Aorta (tissue), 5 donors: ENCODE data around the gene ARMS2. TPM values are rescaled to one million over a fixed set of nuclear protein-coding genes. Genes with fewer than 3 reads are reported as not detected.
A peak's percentile ranks its signal among the peaks of the same experiment; 100 is the strongest.

Experiments used
- ATAC-seq: fragments of 200-7000 bp; cut with Tn5 transposase; one replicate; pipeline ENCODE4 v1.9.1; 2022; ENCODE audit warnings: moderate library complexity; ENCODE audit not compliant: low FRiP score
- DNase-seq, 2 donors: peaks; one replicate each; pipeline ENCODE4 v3.0.0-alpha.2; 2020
- H3K27ac ChIP-seq, 2 donors: one replicate each; pipeline ENCODE4 v1.5.1; 2013; ENCODE audit warnings: low read length in 2 of 2, mild to moderate bottlenecking in 2 of 2, moderate library complexity in 2 of 2, control low read depth in 1 of 2, inconsistent platforms in 1 of 2, low read depth in 1 of 2
- H3K27me3 ChIP-seq, 2 donors: one replicate each; pipeline ENCODE4 v1.6.1; 2013; ENCODE audit warnings: control low read depth in 1 of 2, low read length in 1 of 2, mild to moderate bottlenecking in 1 of 2, moderate library complexity in 1 of 2; ENCODE audit not compliant: insufficient read depth in 2 of 2, control insufficient read depth in 1 of 2
- H3K36me3 ChIP-seq, 2 donors: one replicate each; pipeline ENCODE4 v1.6.1; 2013; ENCODE audit warnings: control low read depth in 1 of 2, low read length in 1 of 2, mild to moderate bottlenecking in 1 of 2; ENCODE audit not compliant: insufficient read depth in 2 of 2, control insufficient read depth in 1 of 2
- H3K4me1 ChIP-seq, 2 donors: one replicate each; pipeline ENCODE4 v1.6.1; 2013; ENCODE audit warnings: low read length in 2 of 2, control low read depth in 1 of 2, mild to moderate bottlenecking in 1 of 2, moderate library complexity in 1 of 2; ENCODE audit not compliant: insufficient read depth in 2 of 2, control insufficient read depth in 1 of 2
- H3K4me3 ChIP-seq, 2 donors: one replicate each; pipeline ENCODE4 v1.5.1; 2013; ENCODE audit warnings: low read length in 2 of 2, control low read depth in 1 of 2, mild to moderate bottlenecking in 1 of 2
- H3K9me3 ChIP-seq: one replicate; pipeline ENCODE4 v1.6.1; 2013; ENCODE audit warnings: mild to moderate bottlenecking, low read length; ENCODE audit not compliant: control insufficient read depth
- WGBS, 2 donors: extraction: QIAGEN DNeasy Blood & Tissue Kit; methylation state at CpG; one replicate each; pipeline ENCODE4 v1.1.7; 2013; 5-methylcytosine and 5-hydroxymethylcytosine counted together
- intact Hi-C, 2 donors: fragments of 100-400 bp; cut with DNase I; formaldehyde crosslinking; loops; one replicate each; pipeline versions ENCODE4 v1.14.2 to v1.15.0; 2022
- polyA plus RNA-seq, 2 donors: library from polyadenylated mRNA; stranded (reverse); fragments of 200-250 nt; gene quantifications; one replicate each; pipeline ENCODE4 v1.2.3, GENCODE V29; 2013
- total RNA-seq, 2 donors: library from RNA; stranded (reverse); fragmentation: NEBNext Ultra II Directional; extraction: Animal tissue kit (Norgen Biotek cat#: 25700); gene quantifications; one replicate each; pipeline ENCODE4 v1.2.1, GENCODE V29; 2021
- donor health status: healthy with polysubstance abuse.
- donor health status: Bipolar disorder and iron deficiency.
- donor health status: DM: no; HTN: no; CAD: no.
- donor health status: DM: no; HTN: no; CAD: no.
- donor health status: DM: yes; HTN: yes; CAD: no.

The ARMS2 gene
- total and polyA plus RNA-seq, 4 donors = not detected

- no peak for ATAC-seq
- H3K36me3 ChIP-seq = no peaks in the 10 kb centered on the region
- no peak for DNase-seq
- intact Hi-C loops = loop anchor here in 1 of 2 donors (5.0 kb wide), 1 partner anchor 38 kb away; no protein-coding TSS in a partner anchor
- H3K4me1 ChIP-seq = peaks cover 1 to 15% of the 10 kb centered on the region in 2 donors
- no peak overlapping the region for H3K4me3 ChIP-seq
- no peaks in the 10 kb centered on the region for H3K27me3 ChIP-seq
- no peak overlapping the region for H3K27ac ChIP-seq
- WGBS, 2 donors = 25 to 29% methylated on average over 11 of the region's 11 CpGs
- H3K9me3 ChIP-seq = no peaks in the 10 kb centered on the region
These were observed 10.1 kb downstream of the ARMS2 start for GRCh38 chr10:122464586-122464985.

DNA sequence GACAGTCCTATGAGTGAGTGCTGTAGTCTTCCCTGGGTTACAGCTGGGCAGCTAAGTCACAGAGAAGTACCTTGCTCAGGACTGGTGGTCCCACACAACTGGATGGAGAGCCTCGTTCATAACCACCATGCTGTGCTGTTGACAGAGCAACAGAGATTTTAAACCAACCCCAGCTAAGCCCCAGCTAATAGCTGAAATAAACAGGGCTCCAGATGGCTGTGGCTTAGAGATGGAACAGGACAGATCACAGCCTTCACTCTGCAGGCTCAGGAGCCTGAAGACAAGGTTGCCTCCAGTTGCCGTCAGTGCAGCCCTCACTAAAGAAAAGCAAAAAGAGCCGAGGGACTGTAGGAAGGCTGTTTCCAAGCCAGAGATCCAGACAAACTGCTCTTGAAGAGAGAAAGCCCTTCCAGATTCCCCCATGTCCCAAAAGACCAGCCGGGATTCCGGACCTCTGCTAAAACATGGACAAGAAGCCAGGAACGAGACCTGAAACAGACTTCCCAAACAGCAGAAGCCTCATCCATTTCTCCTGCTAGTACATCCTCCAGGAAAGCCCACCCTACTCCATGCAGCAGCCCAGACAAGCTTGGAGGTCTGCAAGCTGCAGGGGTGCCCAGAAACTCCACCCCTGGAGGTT is 11.1 kb downstream of the ARMS2 start:
- peaks cover 1 to 15% of the 10 kb centered on the region in 2 donors for H3K4me1 ChIP-seq
- intact Hi-C loops = no loop called here

DNA sequence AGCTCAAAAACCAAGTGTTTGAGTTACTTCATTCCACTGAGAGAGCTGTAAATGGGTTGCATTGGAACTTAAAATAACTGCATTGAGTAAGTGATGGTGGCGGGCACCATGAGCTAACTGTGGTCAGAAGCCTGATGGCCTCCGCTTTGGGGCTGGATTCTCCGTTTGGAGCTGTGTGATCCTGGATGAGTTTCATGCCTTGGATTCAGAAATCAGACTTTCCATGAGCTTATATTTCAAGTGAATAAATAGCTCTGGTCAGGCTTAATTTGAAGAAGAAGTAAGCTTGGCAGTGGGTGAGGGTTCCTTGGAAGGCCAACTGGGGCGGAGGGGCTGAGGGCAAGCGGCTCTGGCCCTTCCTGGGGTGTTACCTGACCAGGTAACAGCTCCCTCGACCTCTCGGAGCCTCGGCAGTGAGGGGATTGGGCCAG is 12.5 kb downstream of the ARMS2 start:
- Histone ChIP-seq H3K27me3 (no peaks in the 10 kb centered on the region), H3K4me3 (no peak overlapping the region), H3K4me1 (peaks cover 1 to 15% of the 10 kb centered on the region in 2 donors), H3K9me3 (no peaks in the 10 kb centered on the region), H3K36me3 (no peaks in the 10 kb centered on the region), H3K27ac (no peak overlapping the region)
- intact Hi-C loops = no loop called here
- 78% methylated on average over 8 of the region's 8 CpGs for WGBS, 2 donors
- DNase-seq (no peak), ATAC-seq (no peak)

More for the DNA sequence above, 11.1 kb downstream of the ARMS2 start:
- H3K36me3 ChIP-seq = no peaks in the 10 kb centered on the region
- H3K9me3 ChIP-seq = no peaks in the 10 kb centered on the region
- no peak for ATAC-seq
- 60 to 74% methylated on average over 6 of the region's 6 CpGs for WGBS, 2 donors
- H3K27me3 ChIP-seq = no peaks in the 10 kb centered on the region
- H3K4me3 ChIP-seq = no peak overlapping the region
- H3K27ac ChIP-seq = no peak overlapping the region
- no peak for DNase-seq

DNA sequence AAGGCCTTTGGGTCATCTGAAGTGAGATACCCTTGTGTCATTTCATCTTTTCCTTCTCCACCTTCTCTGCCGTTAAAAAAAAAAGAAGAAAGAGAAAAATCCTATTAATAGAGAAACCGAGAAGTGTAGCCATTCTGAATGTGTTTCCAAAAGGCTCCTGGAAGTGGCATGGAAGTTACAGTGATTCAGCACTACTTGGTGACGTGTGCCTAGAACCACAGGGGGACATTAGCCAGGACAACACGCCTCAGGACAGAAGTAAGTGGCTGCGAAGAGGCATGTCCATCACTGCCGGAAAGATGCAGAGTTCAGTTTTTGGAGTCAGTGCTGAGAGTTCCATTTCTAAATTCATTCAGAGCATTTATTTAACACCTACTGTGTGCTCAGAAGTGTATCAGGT is 13.2 kb downstream of the ARMS2 start:
- Histone ChIP-seq H3K27me3 (no peaks in the 10 kb centered on the region), H3K36me3 (no peaks in the 10 kb centered on the region), H3K9me3 (no peaks in the 10 kb centered on the region), H3K4me3 (no peak overlapping the region), H3K4me1 (peaks cover 1 to 15% of the 10 kb centered on the region in 2 donors), H3K27ac (no peak overlapping the region)
- ATAC-seq (no peak), DNase-seq (no peak)
- intact Hi-C loops = no loop called here
- WGBS, 2 donors = 62 to 64% methylated on average over 6 of the region's 6 CpGs

GRCh38 chr10:122468307-122468925 is 14.0 kb downstream of the ARMS2 start:
- no peak overlapping the region for H3K27ac ChIP-seq
- intact Hi-C loops = no loop called here
- DNase-seq (no peak), ATAC-seq (no peak)
- H3K9me3 ChIP-seq = no peaks in the 10 kb centered on the region
- H3K4me3 ChIP-seq = no peak overlapping the region
- H3K36me3 ChIP-seq = no peaks in the 10 kb centered on the region
- peaks cover 1 to 15% of the 10 kb centered on the region in 2 donors for H3K4me1 ChIP-seq
- 92 to 93% methylated on average over 5 of the region's 5 CpGs for WGBS, 2 donors
- H3K27me3 ChIP-seq = no peaks in the 10 kb centered on the region

GRCh38 chr10:122468926-122469781 is 14.7 kb downstream of the ARMS2 start:
- Histone ChIP-seq H3K27ac (peak overlapping the region in 1 of 2 donors; percentile 5), H3K4me1 (peaks cover 5 to 15% of the 10 kb centered on the region in 2 donors), H3K9me3 (no peaks in the 10 kb centered on the region), H3K4me3 (no peak overlapping the region), H3K27me3 (no peaks in the 10 kb centered on the region), H3K36me3 (no peaks in the 10 kb centered on the region)
- intact Hi-C loops = no loop called here
- WGBS, 2 donors = 43 to 45% methylated on average over 11 of the region's 11 CpGs
- DNase-seq = no peak
- ATAC-seq = peak; percentile 69

- peaks cover 6 to 13% of the 10 kb centered on the region in 2 donors for H3K4me1 ChIP-seq
- no peak for DNase-seq
- ATAC-seq = no peak
- no peaks in the 10 kb centered on the region for H3K9me3 ChIP-seq
- no peaks in the 10 kb centered on the region for H3K36me3 ChIP-seq
- 71 to 84% methylated on average over 4 of the region's 4 CpGs for WGBS, 2 donors
- intact Hi-C loops = no loop called here
- no peak overlapping the region for H3K27ac ChIP-seq
- no peaks in the 10 kb centered on the region for H3K27me3 ChIP-seq
- no peak overlapping the region for H3K4me3 ChIP-seq
These were observed 15.4 kb downstream of the ARMS2 start for GRCh38 chr10:122469848-122470247.

GRCh38 chr10:122471531-122472177 is 17.2 kb downstream of the ARMS2 start:
- intact Hi-C loops = no loop called here
- Histone ChIP-seq H3K27ac (no peak overlapping the region), H3K9me3 (no peaks in the 10 kb centered on the region), H3K4me3 (no peak overlapping the region), H3K4me1 (peaks cover 4 to 16% of the 10 kb centered on the region in 2 donors), H3K27me3 (no peaks in the 10 kb centered on the region), H3K36me3 (no peaks in the 10 kb centered on the region)
- no peak for DNase-seq
- ATAC-seq = no peak
- 94 to 98% methylated on average over 4 of the region's 4 CpGs for WGBS, 2 donors
